GF-D8 (cell line): ENCODE data around the gene OSBPL3.

Source experiments
- DNase-seq: peaks from one replicate; lab custom pipeline; 2025; lab: John Stamatoyannopoulos, UW

Gene OSBPL3

DNA sequence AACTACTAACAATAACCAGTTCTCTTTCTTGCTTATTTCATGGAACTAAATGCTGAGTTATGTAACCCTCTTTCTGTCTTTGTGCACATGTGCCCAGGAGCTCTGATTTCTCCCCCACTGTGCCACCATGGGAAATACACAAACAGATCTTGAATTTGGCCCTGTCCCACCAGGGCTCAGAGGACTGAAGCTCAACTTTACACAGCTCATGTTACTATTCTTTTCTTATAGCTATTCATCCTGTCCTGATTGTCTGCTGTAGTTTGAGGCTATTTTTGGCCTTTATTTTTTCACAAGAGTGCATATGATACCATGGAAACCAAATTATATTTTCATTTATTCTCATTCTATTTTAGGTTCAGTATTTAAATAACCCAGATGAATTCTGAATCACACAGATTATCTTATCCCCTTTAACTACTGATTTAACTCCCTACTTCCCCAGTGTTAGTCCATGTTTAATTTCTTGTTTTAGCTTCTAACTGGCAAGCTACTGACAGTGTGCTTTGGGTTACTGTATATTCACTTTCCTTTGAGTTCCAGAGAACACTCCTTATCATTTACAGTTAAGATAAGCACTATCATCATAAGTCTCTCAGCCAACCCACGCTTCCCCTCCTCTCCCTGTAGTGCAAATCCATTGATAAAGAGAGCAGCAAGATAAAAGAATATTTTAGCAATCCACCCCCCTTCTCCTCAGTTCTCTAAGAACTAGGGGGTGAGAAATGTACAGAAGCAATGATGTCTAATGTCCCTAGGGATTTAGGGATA is 150.9 kb downstream of the OSBPL3 start:
- DNase-seq: no peak

- DNase-seq: no peak
These were observed 152.4 kb downstream of the OSBPL3 start for GRCh38 chr7:24827589-24827988.

DNA sequence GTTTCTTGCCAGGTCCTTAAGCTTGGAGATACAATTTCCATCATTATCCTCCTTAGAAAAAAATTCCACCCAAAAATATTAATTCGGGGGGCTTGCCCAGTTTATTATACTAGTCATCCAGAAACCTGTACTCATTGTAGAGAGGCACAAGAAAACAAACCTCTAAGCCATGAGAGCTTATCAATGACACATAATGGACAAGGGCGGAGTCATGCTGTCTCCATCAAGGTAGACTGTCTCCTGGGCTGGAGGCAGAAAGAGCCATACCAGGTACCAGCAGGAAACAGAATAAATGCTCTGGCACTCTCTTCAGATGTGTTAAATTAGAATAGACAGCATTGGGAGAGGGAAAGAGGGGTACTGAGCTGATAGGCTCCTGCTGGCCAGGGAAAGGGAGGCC is 153.0 kb downstream of the OSBPL3 start:
- no peak for DNase-seq

DNA sequence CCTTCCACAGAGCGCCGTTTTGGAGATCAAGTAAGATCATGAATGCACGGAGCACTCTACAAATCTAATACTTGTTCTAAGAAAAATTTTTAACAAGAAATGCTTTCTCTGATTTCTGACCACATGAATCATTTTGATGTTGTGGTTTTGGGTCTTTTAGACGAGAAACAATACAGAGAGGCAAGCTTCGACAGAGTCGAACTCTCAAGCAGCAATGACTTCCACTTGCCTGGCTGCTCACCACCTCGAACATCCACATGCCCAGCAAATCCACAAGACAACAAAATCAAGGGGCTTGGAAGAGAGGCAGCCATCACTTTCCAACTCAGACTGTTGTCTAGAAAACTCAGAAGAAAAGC is 153.3 kb downstream of the OSBPL3 start:
- no peak for DNase-seq

DNA sequence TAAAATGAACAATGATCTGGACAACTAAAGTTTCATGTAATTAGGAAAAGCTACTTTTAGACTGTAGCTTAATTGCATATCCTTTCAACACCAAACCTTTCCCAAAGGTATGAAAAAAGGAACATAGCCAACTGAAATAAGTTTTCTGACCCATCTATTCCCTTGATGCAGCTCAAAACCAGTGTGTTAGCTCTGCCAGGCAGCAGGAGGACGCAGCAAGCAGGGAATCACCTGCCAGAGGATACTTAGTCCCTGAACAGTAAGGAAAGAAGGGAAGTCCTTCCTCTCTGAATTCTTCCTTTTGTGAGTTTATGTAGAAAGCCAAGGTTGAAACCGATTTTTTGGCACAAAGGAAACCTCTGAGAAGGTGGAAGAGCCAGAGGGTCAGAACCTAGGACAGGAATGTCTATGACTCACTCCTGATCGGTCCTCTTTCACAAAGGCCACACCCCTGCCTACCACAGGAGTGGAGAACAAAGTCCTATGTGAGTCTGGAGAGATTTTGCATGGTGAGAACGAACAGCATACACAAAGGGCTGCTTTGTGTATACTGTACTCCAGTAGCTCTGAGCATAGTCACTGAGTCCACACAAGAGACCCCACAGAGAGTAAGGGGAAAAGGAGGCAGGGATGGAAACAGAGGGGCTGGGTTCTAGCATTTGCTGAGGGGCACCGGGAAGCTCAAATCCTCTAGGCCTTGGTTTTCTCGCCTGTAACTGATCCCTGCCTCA is 153.9 kb downstream of the OSBPL3 start:
- DNase-seq: no peak

- no peak for DNase-seq
These were observed 154.6 kb downstream of the OSBPL3 start for GRCh38 chr7:24825381-24825794.

DNA sequence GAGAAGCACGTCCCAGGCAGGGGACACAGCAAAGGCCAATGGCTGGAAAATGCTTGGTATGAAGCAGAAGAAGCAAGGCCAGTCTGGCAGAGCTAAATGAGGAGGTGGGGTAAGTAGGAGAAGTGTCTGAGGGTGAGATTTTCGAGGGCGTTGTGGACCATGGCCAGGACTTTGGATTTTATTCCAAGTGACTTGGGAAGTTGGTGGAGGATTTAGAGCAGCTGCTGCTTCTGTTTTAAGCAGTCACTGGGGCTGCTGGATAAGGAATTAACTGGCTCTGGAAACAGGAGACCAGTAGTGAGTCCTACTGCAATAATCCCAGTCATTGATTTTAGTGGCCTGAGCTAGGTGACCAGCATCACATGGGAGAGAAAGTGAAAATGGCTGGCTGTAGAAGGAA is 155.1 kb downstream of the OSBPL3 start:
- no peak for DNase-seq

DNA sequence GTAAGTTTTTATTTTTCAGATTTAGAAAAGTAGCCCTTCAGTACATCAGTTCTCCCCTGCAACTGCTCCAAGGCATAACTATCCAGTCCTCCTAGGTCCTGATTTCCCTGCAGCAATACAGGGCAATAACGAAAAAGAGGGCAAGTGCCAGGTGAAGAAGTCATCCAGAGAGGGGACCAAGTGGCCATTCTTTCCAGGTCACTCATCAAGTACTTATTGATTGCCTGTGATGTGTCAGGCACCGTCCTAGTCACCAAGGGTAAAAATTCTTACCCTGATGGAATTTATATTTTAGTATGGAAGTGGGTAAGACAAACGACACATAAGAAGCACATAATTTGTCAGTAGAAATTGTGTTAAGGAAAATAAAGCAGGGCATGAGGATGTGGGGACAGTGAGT is 155.6 kb downstream of the OSBPL3 start:
- DNase-seq: no peak

GRCh38 chr7:24821754-24822054 is 158.3 kb downstream of the OSBPL3 start:
- DNase-seq: no peak

DNA sequence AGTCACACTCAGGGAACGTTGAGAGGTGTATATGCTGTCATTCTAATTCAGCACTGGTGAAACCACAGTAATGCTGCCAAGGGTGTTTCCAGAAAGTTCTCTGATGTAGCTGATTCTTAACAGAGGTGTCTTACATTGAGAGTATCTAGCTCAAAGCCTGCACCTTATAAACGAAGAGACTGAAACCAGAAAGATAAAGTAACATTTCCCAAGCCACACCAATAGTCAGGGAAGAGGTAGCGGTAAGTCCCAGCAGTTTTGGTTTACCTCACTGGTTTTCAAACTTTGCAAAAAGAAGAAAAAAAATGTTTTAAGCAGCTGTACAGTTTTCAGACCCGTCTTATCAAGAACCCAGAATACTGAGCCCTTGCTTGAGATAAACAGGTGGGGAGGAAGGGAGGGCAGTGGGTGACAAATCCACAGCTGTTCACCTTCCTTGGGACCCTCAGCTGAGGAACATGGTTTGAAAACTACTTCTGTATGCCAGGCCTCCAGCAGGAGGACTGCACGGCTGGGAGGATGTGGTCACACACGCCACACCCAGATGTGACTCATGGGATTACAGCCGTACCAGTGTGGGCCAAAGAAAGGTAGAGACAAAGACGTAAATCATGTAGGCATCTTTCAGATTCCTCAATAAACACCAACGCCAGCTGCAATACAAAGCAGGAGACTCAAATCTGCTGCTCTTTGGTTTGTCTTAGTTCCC is 158.8 kb downstream of the OSBPL3 start:
- peak; percentile 76 for DNase-seq

DNA sequence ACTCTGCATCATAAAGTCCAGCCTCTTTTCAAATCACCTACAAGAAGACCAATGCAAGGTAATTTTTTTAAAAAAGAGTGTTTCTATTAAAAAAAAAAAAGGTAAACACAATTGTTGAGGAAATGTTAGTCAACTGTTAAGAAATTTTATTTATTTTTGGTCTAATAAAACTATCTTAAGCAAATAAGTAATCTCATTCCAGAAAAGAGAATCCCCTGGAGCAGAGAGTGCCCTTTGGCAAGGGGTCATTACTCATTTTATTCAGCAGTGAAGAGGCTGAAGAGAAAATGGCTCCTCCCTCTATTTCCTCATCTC is 159.3 kb downstream of the OSBPL3 start:
- peak; percentile 72 for DNase-seq

- DNase-seq: peak; percentile 76
These were observed 159.9 kb downstream of the OSBPL3 start for GRCh38 chr7:24819916-24820689.

GRCh38 chr7:24817339-24817738 is 162.6 kb downstream of the OSBPL3 start:
- no peak for DNase-seq

DNA sequence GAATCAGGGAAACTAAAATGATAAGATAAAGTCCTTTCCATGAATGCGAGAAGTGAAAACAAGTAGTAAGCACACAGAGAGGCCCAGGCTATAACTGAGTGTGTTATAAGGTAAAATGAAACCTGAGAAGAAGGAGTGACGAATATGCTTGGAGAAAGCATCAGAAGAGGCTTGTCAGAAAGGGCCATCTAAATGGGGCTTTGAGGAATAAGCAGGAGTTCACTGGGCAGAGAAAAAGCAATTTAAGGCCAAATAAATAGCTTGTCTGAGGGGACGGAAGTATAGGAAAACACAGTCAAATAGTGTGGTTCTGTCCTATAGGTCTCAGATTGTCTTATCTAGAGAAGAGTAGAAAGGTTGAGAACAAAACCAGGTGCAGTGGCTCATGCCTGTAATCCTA is 163.1 kb downstream of the OSBPL3 start:
- no peak for DNase-seq

DNA sequence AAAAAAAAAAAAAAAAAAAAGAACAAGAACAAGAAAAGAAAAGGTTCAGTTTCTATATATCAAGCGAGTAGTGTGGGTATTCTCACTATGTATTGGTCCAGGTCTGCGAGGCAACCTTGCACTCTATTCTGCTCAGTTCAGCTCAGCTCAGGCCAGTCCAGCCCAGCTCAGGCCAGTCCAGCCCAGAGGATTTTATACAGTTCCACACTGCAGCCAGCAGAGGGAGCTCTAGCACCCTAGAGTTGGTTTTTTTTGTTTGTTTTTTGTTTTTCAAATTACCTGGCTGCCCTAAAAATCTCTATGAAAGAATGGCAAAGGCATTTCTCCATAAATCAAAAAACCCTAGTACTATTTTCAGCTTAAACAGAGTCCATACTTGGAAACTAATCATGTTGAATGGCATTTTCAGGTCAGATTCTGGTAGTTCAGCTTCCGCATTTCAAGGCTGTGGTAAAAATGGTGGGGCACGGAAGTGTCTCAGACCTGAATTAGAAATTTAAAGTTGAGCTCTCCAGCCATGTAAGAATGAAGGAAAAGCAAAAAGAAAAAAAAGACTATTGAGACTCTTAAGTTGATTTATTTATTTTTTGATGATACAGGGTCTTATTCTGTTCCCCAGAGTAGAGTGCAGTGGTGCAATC is 167.6 kb downstream of the OSBPL3 start:
- DNase-seq: no peak

GRCh38 chr7:24808518-24808917 is 171.5 kb downstream of the OSBPL3 start:
- no peak for DNase-seq

- no peak for DNase-seq
These were observed 177.7 kb downstream of the OSBPL3 start for GRCh38 chr7:24802300-24802699.

GRCh38 chr7:24801883-24802282 is 178.1 kb downstream of the OSBPL3 start:
- DNase-seq: no peak

GRCh38 chr7:24800667-24801066 is 179.3 kb downstream of the OSBPL3 start:
- DNase-seq: no peak

GRCh38 chr7:24800073-24800472 is 179.9 kb downstream of the OSBPL3 start:
- no peak for DNase-seq

DNA sequence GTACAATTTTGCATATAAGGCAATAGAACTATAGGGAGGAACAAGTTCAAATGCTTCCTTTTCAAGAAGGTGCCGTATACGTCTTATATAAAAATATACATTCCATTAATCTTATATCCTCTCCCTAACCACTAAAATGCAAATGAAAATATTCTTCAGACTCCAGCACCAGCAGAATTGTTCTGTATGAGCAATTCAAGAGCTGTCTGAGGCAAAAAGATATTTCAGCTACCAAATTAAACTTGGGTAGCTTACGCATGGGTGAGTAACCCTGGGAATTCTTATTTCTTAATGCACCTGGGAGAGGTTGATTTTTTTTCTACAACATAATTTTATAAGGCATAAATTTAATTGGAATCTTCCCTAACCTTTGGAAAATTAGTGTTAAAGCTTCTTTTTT is 180.5 kb downstream of the OSBPL3 start:
- DNase-seq: no peak

- DNase-seq: no peak
These were observed 181.7 kb downstream of the OSBPL3 start for GRCh38 chr7:24798261-24798660.
